AG09319 (cell line): Measurements from ENCODE around the gene NECAB3.

Experiments used
- DNase-seq: peaks from one replicate; pipeline ENCODE4 v3.0.0-alpha.2; 2010; ENCODE audit warnings: low read depth; ENCODE audit errors: extremely low read depth
- CTCF ChIP-seq: IDR thresholded peaks from 2 replicates; pipeline ENCODE4 v1.5.1; 2011; ENCODE audit warnings: low read depth, mild to moderate bottlenecking, inconsistent platforms, low read length, moderate library complexity

Gene NECAB3

GRCh38 chr20:33655164-33655563 is 19.1 kb downstream of the NECAB3 start:
- no peak for DNase-seq
- no peak for TF ChIP-seq CTCF

DNA sequence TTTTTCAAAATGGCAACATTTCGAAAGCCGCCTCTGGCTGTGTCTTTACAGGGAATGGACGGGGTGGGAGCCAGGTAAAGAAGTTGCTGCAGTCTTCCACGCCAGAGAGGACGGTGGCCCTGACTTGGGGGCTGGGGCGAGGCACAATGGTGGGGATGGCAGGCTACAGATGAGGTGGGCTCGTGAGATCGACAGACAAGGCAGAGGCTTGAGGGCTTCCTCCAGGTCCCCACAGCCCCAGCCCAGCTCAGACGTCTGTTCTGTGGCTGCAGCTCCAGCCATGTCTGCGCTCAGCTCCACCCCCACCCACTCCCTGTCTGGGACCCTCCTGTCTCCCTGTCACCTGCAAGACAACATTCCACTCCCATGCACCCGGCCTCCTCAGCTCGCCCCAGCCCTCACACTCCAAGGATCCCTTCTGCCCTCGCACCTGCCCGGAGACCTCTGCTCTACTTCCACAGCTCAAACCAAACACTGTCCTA is 19.5 kb downstream of the NECAB3 start:
- no peak for TF ChIP-seq CTCF

DNA sequence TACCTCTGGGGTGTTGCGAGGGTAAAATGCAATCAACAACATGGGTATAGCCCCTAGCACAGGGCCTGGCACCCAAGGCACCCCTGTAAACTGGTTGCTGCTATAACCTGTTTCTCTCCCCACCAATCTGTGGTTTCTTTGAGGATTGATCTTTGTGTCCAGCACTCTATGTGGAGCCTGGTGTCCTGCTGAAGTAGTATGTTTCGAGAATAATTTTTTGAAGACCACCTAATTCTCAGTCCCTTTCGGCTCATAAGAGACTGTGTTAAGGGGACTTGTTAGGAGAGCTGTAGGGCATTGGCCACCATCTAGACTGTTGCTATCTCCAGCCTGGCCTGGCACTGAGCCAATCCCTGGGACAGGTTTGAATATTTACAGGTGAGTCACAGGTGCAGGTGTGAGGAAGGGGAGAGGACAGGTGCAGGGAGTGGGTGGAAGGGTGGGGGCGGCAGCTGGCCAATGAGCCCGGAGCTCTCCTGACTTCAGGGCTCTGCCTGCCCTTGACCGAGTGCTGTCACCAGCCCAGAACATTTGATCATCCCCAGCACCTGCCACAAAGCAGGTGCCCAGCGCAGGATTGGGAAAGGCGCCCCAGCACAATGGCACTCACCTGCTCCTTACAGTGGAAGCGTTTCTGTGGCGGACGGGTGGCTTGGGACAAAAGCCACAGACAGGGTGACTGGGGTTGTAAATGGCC is 20.2 kb downstream of the NECAB3 start:
- no peak for TF ChIP-seq CTCF
- no peak for DNase-seq

More for the DNA sequence above, 19.5 kb downstream of the NECAB3 start:
- no peak for DNase-seq

GRCh38 chr20:33653218-33653899 is 20.9 kb downstream of the NECAB3 start:
- peak; percentile 91 for TF ChIP-seq CTCF
- no peak for DNase-seq

GRCh38 chr20:33651562-33652048 is 22.6 kb downstream of the NECAB3 start:
- no peak for DNase-seq
- no peak for TF ChIP-seq CTCF

GRCh38 chr20:33650753-33651561 is 23.3 kb downstream of the NECAB3 start:
- DNase-seq = no peak
- no peak for TF ChIP-seq CTCF
